ENCODE results near the gene FOLR2.

DNA sequence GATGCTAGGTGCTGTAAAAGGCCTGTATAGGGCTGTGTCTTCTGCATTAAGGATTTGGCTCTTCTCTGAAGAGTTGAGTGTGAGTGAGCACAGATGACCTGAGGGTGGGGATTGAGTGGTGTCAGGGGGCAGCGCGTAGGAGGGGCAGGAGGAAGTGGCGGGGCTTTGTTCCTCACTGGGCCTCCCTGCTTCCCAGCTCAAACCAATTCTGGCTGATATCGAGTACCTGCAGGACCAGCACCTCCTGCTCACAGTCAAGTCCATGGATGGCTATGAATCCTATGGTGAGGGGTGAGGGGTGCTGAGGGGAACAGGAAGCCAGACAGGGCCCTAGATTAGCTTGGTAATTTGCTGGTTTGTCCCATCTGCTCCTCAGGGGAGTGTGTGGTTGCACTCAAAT is 18.3 kb downstream of the FOLR2 start:
- TF ChIP-seq, protein P1, sequence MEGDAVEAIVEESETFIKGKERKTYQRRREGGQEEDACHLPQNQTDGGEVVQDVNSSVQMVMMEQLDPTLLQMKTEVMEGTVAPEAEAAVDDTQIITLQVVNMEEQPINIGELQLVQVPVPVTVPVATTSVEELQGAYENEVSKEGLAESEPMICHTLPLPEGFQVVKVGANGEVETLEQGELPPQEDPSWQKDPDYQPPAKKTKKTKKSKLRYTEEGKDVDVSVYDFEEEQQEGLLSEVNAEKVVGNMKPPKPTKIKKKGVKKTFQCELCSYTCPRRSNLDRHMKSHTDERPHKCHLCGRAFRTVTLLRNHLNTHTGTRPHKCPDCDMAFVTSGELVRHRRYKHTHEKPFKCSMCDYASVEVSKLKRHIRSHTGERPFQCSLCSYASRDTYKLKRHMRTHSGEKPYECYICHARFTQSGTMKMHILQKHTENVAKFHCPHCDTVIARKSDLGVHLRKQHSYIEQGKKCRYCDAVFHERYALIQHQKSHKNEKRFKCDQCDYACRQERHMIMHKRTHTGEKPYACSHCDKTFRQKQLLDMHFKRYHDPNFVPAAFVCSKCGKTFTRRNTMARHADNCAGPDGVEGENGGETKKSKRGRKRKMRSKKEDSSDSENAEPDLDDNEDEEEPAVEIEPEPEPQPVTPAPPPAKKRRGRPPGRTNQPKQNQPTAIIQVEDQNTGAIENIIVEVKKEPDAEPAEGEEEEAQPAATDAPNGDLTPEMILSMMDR (IDR thresholded peaks at IDR 0.05; ENCODE audit: low read length), result no peak
- no peak for TF ChIP-seq EZH2 (IDR thresholded peaks at IDR 0.05; ENCODE audit: borderline replicate concordance, low read length)

Data from OCI-LY1 (cell line).